Stimulated activated CD8-positive, alpha-beta memory T cell treated with anti-CD3 and anti-CD28 coated beads, Interleukin-12 subunit alpha, Interleukin-12 subunit beta, amount 100 ng/mL, for 1 hour (primary cell): Measurements from ENCODE around the gene LPIN1.

Experiments used
- DNase-seq: peaks from one replicate; pipeline ENCODE4 v3.0.0-alpha.2; 2020; ENCODE audit warnings: low read depth

LPIN1 gene

DNA sequence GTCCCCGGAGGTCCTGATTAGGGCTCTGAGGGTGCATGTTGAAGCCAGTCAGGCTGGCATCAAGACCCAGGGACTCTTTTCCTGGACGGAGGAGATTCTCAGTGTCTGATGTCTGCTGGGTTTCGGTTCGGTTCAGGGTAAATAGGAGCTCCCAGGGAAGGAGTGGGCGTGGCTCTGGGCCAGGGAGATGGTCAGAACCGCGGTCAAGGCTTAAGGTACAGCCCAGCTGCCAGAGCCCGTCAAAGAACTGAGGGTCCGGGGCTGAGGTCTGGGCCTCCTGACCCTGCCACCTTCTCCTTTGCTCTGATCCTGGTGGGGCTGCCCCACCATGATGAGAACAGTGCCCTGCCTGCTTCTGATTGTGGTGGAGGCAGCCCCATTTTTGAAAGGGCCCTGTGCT, 39.8 kb downstream of the LPIN1 start:
- DNase-seq, result no peak

DNA sequence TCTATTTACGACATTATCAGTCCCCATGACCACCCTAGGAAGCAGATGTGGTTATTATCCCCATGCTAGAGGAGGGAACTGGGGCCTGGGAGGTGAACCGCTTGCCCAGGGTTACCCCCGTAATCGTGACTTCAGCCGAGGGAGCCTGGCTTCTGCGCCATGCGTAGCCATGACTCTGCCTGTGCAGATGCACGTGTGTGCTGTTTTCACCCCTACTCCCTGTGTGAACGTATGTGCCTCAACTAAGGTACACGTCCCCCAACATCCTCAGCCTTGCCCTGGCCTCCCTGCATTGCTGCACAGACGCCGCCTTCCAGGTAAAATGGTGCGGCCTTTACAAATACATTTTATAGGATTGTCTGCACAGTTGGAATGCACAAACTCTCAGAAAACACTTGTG, 40.2 kb downstream of the LPIN1 start:
- no peak for DNase-seq

GRCh38 chr2:11787991-11788390, 41.6 kb downstream of the LPIN1 start:
- no peak for DNase-seq

GRCh38 chr2:11788461-11789124, 42.2 kb downstream of the LPIN1 start:
- no peak for DNase-seq

- no peak for DNase-seq
Measured at GRCh38 chr2:11789243-11789642, 42.8 kb downstream of the LPIN1 start.

DNA sequence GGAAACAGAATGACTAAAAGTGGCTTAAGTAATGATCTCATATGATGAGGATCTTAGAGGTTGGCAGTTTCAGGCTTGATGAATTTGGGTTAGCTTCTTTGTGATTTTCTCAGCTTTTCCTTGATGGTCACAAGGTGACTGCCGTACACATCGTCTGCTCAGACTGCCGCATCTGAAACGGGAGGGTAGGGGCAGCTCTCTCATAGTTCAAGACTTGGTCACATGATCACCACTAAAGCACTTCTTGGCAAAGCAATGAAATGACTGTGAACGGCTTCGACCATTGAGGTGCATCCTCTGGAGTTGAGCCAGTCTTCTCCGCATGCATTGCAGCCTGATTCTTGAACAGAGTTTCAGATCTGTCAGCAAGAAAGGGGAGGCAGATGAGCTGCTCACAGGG, 43.8 kb downstream of the LPIN1 start:
- DNase-seq, result no peak

DNA sequence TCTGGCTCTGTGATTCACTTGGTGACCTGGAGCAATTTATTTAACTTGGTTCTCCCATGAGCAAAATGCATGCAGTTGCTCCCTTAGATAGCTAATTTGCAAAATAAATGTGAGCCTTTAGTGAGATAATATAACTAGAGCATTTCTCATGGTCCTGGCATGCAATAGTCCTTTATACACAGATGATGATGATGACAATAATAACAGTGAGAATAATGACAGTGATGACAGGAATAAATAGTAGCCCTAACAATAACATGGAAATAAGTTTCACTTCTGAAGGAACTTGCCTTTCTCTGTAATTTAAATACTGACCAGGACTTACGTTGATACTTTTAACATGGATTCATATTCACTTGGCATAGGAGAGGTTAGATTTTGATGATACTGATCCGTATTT, 49.2 kb downstream of the LPIN1 start:
- no peak for DNase-seq

DNA sequence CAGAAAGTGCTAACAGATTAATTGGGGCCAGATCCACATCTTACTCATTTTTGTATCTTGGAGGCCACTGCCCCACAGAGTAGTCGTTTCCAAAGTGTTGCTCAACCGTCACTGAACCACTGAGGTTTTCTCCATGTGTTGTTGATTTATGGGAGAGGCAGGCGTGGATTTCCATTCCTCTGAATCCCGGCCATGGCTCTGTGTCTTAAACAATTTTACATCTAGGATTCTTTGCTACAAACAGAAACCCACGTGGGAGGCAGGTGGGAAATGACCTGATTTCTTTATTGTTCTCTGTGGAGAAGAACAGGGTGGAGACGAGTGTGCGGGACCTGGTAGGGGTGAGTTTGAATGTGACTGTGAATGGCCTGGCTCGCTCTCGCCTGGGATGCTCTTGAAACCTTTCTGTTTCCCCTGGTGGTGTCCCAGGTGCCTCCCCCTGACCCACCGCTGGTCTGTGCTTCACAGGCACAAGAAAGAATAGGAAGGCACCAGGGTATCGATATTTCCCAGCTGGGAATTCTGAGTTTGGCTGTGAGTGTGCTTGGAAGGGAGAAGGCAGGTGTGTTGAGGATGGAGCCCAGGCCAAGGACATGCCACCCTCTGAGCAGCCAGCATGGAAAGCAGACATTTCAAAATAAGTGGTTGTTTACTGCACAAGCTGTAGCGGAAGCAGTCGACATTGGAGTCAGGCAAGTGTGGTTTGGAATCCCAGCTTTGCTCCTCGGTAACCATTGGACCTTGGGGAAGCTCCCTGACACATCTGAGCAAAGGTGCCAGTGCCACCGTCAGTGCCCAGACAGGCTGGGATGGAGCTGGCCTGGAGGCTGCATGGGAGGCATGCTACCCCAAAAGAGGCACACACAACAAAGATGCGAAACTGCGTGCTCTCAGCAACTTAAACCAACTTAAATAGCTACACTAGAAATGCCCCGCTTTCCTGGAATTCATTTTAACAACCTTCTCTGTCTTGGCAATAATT, 50.0 kb downstream of the LPIN1 start:
- no peak for DNase-seq

DNA sequence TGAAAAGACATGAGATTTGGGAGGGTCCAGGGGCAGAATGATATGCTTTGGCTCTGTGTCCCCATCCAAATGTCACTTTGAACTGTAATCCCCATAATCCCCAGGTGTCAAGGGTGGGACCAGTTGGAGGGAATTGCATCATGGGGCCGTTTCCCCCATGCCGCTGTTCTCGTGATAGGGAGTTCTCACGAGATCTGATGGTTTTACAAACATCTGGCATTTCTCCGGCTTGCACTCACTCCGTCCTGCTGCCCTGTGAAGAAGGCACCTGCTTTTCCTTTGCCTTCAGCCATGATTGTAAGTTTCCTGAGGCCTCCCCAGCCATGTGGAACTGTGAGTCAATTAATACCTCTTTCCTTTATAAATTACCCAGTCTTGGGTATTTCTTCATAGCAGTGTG, 51.4 kb downstream of the LPIN1 start:
- DNase-seq, result no peak

GRCh38 chr2:11798701-11799435, 52.4 kb downstream of the LPIN1 start:
- DNase-seq, result no peak

- DNase-seq, result no peak
Measured at GRCh38 chr2:11799826-11800225, 53.4 kb downstream of the LPIN1 start.

GRCh38 chr2:11802782-11803191, 56.4 kb downstream of the LPIN1 start:
- no peak for DNase-seq

- no peak for DNase-seq
Measured at GRCh38 chr2:11805024-11805423, 58.6 kb downstream of the LPIN1 start.

GRCh38 chr2:11805920-11806319, 59.5 kb downstream of the LPIN1 start:
- no peak for DNase-seq

DNA sequence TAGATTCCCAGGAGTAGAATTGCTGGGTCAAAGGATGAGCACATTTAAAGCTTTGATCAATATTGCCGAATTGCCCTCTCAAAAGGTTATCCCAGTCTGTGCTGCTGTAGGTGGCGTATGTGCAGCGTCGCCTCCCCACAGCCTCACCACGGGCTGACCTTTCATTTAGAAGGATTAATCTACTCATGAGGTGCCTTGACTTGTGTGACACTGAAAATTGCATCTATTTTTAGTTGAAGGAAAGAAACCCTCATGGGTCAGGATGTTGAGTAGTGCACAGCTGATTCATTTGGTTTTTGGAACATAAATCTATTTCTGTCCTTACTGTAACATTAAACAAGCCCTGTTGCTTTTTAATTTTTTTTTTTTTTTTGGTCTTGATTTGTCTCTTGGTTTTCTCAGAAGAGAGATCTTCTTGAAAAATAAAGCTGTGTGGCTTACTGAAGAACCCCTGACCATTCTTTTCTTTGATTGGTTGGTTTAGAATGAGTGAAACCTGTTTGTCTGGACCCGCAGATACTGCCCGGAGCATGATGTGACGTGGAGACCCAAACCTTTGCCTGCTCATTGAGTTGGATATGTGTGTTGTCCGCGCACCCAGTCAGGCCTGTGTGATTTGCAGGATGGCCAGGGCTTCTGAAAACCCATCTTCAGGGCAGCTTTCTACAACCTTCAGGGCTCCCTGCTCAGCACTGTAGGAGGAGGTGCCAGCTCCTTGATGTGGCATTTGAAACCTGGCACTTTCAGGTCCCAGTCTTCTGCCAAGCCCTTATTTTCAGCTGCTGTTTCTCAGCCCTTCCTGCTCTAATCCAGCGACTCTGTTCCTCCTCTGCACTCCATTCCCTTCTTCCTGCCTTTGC, 61.0 kb downstream of the LPIN1 start:
- no peak for DNase-seq

- no peak for DNase-seq
Measured at GRCh38 chr2:11808016-11808400, 61.6 kb downstream of the LPIN1 start.

- DNase-seq, result no peak
Measured at GRCh38 chr2:11809586-11810236, 63.3 kb downstream of the LPIN1 start.

DNA sequence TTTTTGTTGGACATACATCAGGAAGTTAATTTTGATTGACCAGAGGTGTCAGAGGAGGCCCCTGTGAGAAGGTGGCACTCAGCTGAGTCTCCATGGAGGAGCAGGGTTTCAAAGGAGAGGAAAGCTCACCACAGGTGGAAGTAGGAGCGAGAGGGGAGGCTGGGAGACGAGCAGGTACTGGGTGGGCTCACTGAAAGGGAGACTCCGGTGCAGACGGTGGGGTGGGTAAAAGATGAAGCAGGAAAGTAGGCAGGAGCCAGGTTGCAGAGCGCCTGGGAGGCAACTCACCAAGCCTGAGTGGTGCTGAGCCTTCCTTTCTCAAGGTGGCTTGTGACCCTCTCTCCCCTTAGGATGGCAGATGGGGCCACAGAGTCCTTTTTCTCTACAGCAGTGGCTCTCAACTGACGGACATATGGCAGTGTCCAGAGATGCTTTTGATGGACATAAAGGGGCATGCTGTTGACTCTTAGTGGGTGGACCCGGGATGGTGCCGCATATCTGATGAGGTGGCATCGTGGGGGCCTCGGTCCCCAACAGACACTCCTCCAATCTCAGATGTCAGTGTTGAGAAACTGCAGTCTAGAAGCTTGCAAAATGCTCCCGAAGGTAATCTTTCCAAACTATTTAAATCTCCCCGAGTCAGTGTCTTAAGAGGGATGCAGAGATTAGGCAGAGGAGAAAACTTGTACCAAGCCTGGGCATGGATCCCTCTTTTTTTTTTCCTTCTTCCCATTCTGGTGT, 64.0 kb downstream of the LPIN1 start:
- DNase-seq, result no peak

- DNase-seq, result no peak
Measured at GRCh38 chr2:11811036-11811654, 64.7 kb downstream of the LPIN1 start.
